T47D (cell line): Measurements from ENCODE around the gene CREBBP.

ENCODE experiments used
- DNase-seq, 2 experiments: peaks; one replicate each; pipeline versions ENCODE4 v3.0.0 to v3.0.0-alpha.2; 2011 to 2012; ENCODE audit warnings: low read depth in 1 of 2, low spot score in 1 of 2
- JUND ChIP-seq: IDR thresholded peaks from 2 replicates; pipeline ENCODE4 v1.6.1; 2012; ENCODE audit warnings: low read depth
- in situ Hi-C: cut with HindIII; loops from 2 replicates; pipeline ENCODE4 v1.10.0; 2016; ENCODE audit warnings: low sequenced_read_pairs, low pct_unique_long_range_greater_than_20kb

Gene CREBBP

GRCh38 chr16:3734084-3734757, 146.3 kb downstream of the CREBBP start:
- TF ChIP-seq JUND, result no peak
- in situ Hi-C loops, result no loop called here
- no peak for DNase-seq

- TF ChIP-seq JUND, result no peak
- in situ Hi-C loops, result no loop called here
- no peak for DNase-seq
Measured at GRCh38 chr16:3732171-3732570, 148.3 kb downstream of the CREBBP start.

GRCh38 chr16:3731126-3731935, 149.2 kb downstream of the CREBBP start:
- in situ Hi-C loops, result no loop called here
- no peak for DNase-seq
- TF ChIP-seq JUND, result no peak

- in situ Hi-C loops, result no loop called here
- TF ChIP-seq JUND, result no peak
- DNase-seq, result no peak
Measured at GRCh38 chr16:3730161-3731125, 150.1 kb downstream of the CREBBP start.

GRCh38 chr16:3729161-3730112, 151.1 kb downstream of the CREBBP start:
- no peak for DNase-seq
- TF ChIP-seq JUND, result no peak
- in situ Hi-C loops, result no loop called here

DNA sequence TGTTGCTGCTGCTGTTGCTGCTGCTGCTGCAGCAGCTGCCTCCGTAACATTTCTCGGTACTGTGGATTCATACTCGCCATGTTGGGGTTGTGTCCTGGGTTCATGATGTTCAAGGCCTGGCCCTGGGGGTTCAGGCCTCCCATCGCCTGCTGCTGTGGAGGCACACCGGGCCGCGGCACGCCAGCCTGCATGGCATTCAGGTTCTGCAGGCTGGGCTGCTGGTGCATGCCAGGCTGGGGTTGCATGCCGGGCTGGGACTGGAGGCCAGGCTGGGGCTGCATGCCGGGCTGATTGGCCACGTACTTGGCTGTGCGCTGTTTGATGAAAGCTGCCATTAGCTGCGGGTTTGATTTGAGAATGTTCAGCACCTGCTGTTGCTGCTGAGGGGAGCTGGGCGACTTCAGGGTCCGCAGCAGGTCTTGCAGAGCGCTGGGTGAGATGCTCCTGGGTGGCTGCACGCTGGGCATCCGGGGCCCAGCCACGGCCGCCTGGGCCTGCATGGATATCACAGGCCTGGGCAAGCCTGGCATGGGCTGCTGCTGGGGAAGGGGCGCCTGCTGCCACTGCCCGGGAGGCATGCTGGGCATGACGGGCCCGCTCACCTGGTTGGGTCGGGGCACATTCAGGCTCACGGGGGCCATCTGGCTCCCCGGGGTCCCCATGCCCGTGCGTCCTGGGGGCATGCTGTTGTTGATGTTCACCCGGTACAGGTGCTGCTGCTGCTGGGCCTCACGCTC, 151.9 kb downstream of the CREBBP start:
- in situ Hi-C loops, result no loop called here
- DNase-seq, result no peak
- TF ChIP-seq JUND, result no peak

GRCh38 chr16:3727806-3728381, 152.6 kb downstream of the CREBBP start:
- DNase-seq, result no peak
- in situ Hi-C loops, result no loop called here
- no peak for TF ChIP-seq JUND

- in situ Hi-C loops, result no loop called here
- no peak for TF ChIP-seq JUND
- no peak for DNase-seq
Measured at GRCh38 chr16:3726021-3726687, 154.4 kb downstream of the CREBBP start.

GRCh38 chr16:3725276-3725675, 155.2 kb downstream of the CREBBP start:
- no peak for DNase-seq
- no peak for TF ChIP-seq JUND
- in situ Hi-C loops, result no loop called here

GRCh38 chr16:3722508-3722907, 158.0 kb downstream of the CREBBP start:
- no peak for TF ChIP-seq JUND
- no peak for DNase-seq
- in situ Hi-C loops, result no loop called here
